Panc1 (cell line): Measurements from ENCODE around the gene PDE4B. TPM values are rescaled to one million over a fixed set of nuclear protein-coding genes. Genes with fewer than 3 reads are reported as not detected.

Experiments used
- ATAC-seq: fragments of 200-7000 bp; cut with Tn5 transposase; 2 replicates; pipeline ENCODE4 v1.9.1; 2020; ENCODE audit warnings: mild to moderate bottlenecking, moderate library complexity
- BruUV-seq: library from RNA; stranded (reverse); fragments of 400-500 nt; replicated peaks from 2 replicates; lab custom pipeline; 2021; lab: Mats Ljungman, UMichigan
- CTCF ChIA-PET: fragments of 300-600 bp; sonication (Branson Sonifier 250); formaldehyde crosslinking; loops from one replicate; lab custom pipeline; 2022; ENCODE audit warnings: antibody characterized with exemption; lab: Charles Lee
- POLR2A ChIA-PET: fragments of 300-600 bp; sonication (Branson Sonifier 250); formaldehyde crosslinking; loops from one replicate; lab custom pipeline; 2022; ENCODE audit warnings: antibody characterized with exemption; lab: Charles Lee
- DNase-seq: peaks from one replicate; pipeline ENCODE4 v3.0.0-alpha.2; 2010; ENCODE audit warnings: low read depth, low spot score
- H3K27ac ChIP-seq: 2 replicates; pipeline ENCODE4 v1.5.1; 2011; ENCODE audit warnings: mild to moderate bottlenecking, low read length, inconsistent platforms
- H3K27me3 ChIP-seq: fragments of 200-500 bp; sonication (Bioruptor generic); 2 replicates; pipeline ENCODE4 v1.6.0; 2014; ENCODE audit warnings: low read length, inconsistent platforms; ENCODE audit not compliant: control insufficient read depth, insufficient read depth
- H3K36me3 ChIP-seq: fragments of 200-500 bp; sonication (Bioruptor generic); 2 replicates; pipeline ENCODE4 v1.5.1; 2014; ENCODE audit warnings: inconsistent platforms, mild to moderate bottlenecking, low read length, moderate library complexity; ENCODE audit not compliant: control insufficient read depth, insufficient read depth
- H3K4me1 ChIP-seq: 2 replicates; pipeline ENCODE4 v1.5.1; 2011; ENCODE audit warnings: inconsistent platforms, mild to moderate bottlenecking, low read length, moderate library complexity; ENCODE audit not compliant: control insufficient read depth, insufficient read depth
- H3K4me3 ChIP-seq, 2 experiments: 2 replicates each; pipeline ENCODE4 v1.5.1; 2011 to 2012; ENCODE audit warnings: low read depth in 2 of 2, low read length in 2 of 2, mild to moderate bottlenecking in 2 of 2, inconsistent platforms in 1 of 2, moderate library complexity in 1 of 2
- H3K9me3 ChIP-seq: fragments of 200-500 bp; sonication (Bioruptor generic); 2 replicates; pipeline ENCODE4 v1.5.1; 2014; ENCODE audit warnings: low read depth, mild to moderate bottlenecking, inconsistent platforms, low read length, moderate library complexity; ENCODE audit not compliant: control insufficient read depth, insufficient read depth
- POLR2AphosphoS5 ChIP-seq: IDR thresholded peaks from 2 replicates; pipeline ENCODE4 v1.6.1; 2012; ENCODE audit warnings: mild to moderate bottlenecking, low read depth, low read length, moderate library complexity
- SIN3A ChIP-seq: IDR thresholded peaks from 2 replicates; pipeline ENCODE4 v1.6.1; 2012; ENCODE audit warnings: low read depth, mild to moderate bottlenecking, low read length, moderate library complexity, borderline replicate concordance; ENCODE audit not compliant: insufficient read depth
- TCF7L2 ChIP-seq: IDR thresholded peaks from 2 replicates; pipeline ENCODE4 v1.6.1; 2011; ENCODE audit warnings: mild to moderate bottlenecking, low read depth, low read length, inconsistent platforms
- in situ Hi-C: cut with HindIII; loops from 2 replicates; pipeline ENCODE4 v1.10.0; 2016; ENCODE audit warnings: low sequenced_read_pairs, low pct_unique_long_range_greater_than_20kb
- intact Hi-C: fragments of 100-400 bp; cut with micrococcal nuclease; formaldehyde crosslinking; loops from one replicate; pipeline ENCODE4 v1.10.0; 2022; ENCODE audit not compliant: unreplicated experiment
- total RNA-seq: library from RNA; stranded (reverse); gene quantifications from one replicate; pipeline ENCODE4 v1.2.1, GENCODE V29; 2021; ENCODE audit not compliant: unreplicated experiment
- TF ChIP-seq, protein P1 (sequence below): fragments of 450-650 bp; IDR thresholded peaks from 2 replicates; pipeline ENCODE4 v1.5.1; 2017; ENCODE audit warnings: mild to moderate bottlenecking
- TF ChIP-seq, protein P2 (sequence below), 2 experiments: IDR thresholded peaks; 2 replicates each; pipeline ENCODE4 v1.6.1; 2011 to 2012; ENCODE audit warnings: low read depth in 2 of 2, control low read depth in 1 of 2, low read length in 1 of 2, mild to moderate bottlenecking in 1 of 2, moderate library complexity in 1 of 2; ENCODE audit not compliant: insufficient read depth in 1 of 2

The PDE4B gene
- total RNA-seq, 1 experiment from 2014 or later, result 0.26 TPM

DNA sequence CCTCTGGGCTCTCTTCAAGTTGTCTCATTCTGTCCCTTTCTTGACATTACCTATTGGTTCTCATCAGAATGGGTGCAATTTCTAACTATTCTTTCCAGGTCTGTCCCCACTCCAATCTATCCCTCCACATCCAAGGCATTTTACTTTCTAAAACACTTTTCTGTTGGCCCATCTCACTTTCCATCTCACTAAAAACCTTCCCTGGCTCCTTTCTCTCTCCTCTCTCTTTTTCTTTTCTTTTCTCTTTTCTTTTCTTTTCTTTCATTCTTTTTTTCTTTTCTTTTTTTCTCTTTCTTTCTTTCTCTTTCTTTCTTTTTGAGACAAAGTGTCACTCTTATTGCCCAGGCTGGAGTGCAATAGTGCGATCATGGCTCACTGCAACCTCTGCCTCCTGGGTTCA lies 462.1 kb downstream of the PDE4B start:
- CTCF ChIA-PET, result no interaction called here
- POLR2A ChIA-PET, result no interaction called here
- no TSS peak for BruUV-seq
- TF ChIP-seq TCF7L2 (no peak), POLR2AphosphoS5 (no peak)
- in situ Hi-C loops (no loop called here), intact Hi-C loops (loop anchor here (5.0 kb wide), 1 partner anchor 473 kb away; no protein-coding TSS in a partner anchor)
- no peak for DNase-seq
- Histone ChIP-seq H3K27me3 (peaks cover 2% of the 10 kb centered on the region; the same call in 1 of the 2 replicates), H3K4me1 (no peaks in the 10 kb centered on the region), H3K9me3 (no peaks in the 10 kb centered on the region), H3K4me3 (no peak overlapping the region), H3K36me3 (no peaks in the 10 kb centered on the region), H3K27ac (no peak overlapping the region)
- no peak for ATAC-seq

DNA sequence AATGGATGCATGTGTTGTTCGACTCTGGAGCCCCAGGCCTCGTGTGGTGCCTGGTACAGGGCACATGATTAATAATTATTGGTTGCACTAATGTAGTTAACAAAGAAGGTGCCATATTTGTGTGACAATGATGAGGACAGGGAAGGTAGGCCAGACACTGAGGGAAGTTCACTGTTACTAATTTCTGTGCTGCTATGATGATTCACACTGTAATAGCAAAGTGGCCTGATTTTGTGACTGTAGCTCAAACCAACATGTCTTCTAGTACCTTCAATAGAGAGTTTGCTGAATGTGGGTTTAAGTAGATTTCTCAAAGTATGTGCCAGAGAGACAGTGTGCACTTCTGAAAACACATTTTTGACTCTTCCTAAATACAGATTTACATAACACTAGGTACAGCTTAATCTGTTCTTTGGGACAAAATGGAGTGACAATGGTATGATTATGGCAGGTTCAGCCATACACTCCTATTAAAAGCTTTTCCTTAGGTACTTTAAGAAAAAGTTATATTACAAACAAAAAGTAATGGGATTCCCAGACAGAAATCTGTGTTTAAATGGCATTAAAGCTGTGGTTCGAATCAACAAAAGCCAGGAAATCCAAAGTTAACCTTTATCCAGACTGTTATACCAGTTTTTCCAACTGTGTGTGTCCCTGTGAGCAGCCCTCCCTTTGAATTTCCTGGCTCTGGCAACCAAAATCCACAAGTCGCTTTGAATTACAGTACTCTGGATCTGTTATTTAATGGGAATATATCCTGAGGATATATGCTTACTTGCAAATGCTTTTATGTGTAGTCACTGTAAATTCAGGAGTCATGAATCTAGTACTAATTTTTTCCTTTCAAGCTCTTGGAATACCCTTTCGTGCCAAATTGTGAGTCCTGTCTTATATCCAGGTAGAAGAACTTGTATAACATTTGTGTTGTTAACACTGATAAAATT lies 464.2 kb downstream of the PDE4B start:
- H3K36me3 ChIP-seq, result no peaks in the 10 kb centered on the region
- H3K27ac ChIP-seq, result no peak overlapping the region
- BruUV-seq, result no TSS peak
- ATAC-seq (no peak), DNase-seq (no peak)
- H3K27me3 ChIP-seq, result no peaks in the 10 kb centered on the region
- no peaks in the 10 kb centered on the region for H3K9me3 ChIP-seq
- no peaks in the 10 kb centered on the region for H3K4me1 ChIP-seq
- intact Hi-C loops (no loop called here), in situ Hi-C loops (no loop called here)
- POLR2A ChIA-PET, result no interaction called here
- H3K4me3 ChIP-seq, result no peak overlapping the region
- CTCF ChIA-PET, result no interaction called here
- TF ChIP-seq POLR2AphosphoS5, result no peak
- TF ChIP-seq, protein P1, sequence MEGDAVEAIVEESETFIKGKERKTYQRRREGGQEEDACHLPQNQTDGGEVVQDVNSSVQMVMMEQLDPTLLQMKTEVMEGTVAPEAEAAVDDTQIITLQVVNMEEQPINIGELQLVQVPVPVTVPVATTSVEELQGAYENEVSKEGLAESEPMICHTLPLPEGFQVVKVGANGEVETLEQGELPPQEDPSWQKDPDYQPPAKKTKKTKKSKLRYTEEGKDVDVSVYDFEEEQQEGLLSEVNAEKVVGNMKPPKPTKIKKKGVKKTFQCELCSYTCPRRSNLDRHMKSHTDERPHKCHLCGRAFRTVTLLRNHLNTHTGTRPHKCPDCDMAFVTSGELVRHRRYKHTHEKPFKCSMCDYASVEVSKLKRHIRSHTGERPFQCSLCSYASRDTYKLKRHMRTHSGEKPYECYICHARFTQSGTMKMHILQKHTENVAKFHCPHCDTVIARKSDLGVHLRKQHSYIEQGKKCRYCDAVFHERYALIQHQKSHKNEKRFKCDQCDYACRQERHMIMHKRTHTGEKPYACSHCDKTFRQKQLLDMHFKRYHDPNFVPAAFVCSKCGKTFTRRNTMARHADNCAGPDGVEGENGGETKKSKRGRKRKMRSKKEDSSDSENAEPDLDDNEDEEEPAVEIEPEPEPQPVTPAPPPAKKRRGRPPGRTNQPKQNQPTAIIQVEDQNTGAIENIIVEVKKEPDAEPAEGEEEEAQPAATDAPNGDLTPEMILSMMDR, result no peak
- TF ChIP-seq, protein P2, sequence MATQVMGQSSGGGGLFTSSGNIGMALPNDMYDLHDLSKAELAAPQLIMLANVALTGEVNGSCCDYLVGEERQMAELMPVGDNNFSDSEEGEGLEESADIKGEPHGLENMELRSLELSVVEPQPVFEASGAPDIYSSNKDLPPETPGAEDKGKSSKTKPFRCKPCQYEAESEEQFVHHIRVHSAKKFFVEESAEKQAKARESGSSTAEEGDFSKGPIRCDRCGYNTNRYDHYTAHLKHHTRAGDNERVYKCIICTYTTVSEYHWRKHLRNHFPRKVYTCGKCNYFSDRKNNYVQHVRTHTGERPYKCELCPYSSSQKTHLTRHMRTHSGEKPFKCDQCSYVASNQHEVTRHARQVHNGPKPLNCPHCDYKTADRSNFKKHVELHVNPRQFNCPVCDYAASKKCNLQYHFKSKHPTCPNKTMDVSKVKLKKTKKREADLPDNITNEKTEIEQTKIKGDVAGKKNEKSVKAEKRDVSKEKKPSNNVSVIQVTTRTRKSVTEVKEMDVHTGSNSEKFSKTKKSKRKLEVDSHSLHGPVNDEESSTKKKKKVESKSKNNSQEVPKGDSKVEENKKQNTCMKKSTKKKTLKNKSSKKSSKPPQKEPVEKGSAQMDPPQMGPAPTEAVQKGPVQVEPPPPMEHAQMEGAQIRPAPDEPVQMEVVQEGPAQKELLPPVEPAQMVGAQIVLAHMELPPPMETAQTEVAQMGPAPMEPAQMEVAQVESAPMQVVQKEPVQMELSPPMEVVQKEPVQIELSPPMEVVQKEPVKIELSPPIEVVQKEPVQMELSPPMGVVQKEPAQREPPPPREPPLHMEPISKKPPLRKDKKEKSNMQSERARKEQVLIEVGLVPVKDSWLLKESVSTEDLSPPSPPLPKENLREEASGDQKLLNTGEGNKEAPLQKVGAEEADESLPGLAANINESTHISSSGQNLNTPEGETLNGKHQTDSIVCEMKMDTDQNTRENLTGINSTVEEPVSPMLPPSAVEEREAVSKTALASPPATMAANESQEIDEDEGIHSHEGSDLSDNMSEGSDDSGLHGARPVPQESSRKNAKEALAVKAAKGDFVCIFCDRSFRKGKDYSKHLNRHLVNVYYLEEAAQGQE (IDR thresholded peaks at IDR 0.05; ENCODE audit: insufficient read depth in 1 of 2, low read depth in 2 of 2, low read length in 1 of 2), result no peak
- TF ChIP-seq TCF7L2, result no peak
- no peak for TF ChIP-seq SIN3A
